Measurements from ENCODE around the gene RSF1. TPM values are rescaled to one million over a fixed set of nuclear protein-coding genes. Genes with fewer than 3 reads are reported as not detected.
"Not testable (repeated sequence)": the region's sequence is repeated elsewhere in the genome, so short reads cannot be mapped to it uniquely, and the experiment has no call there.

RSF1 gene
- total RNA-seq, 1 donor from 2014 or later = 19.9 TPM

GRCh38 chr11:77636731-77637344 lies 183.7 kb downstream of the RSF1 start:
- DNase-seq (ENCODE audit: low spot score) (no peak), ATAC-seq (no peak)

GRCh38 chr11:77633926-77634325 lies 186.6 kb downstream of the RSF1 start:
- DNase-seq (ENCODE audit: low spot score); ATAC-seq: not testable (repeated sequence)

- ATAC-seq (no peak), DNase-seq (ENCODE audit: low spot score) (no peak)
Observed at GRCh38 chr11:77630157-77630710, 190.3 kb downstream of the RSF1 start.

GRCh38 chr11:77619576-77620198 lies 200.8 kb downstream of the RSF1 start:
- ATAC-seq (peak; percentile 80), DNase-seq (ENCODE audit: low spot score) (no peak)

- DNase-seq (ENCODE audit: low spot score) (no peak), ATAC-seq (no peak)
Observed at GRCh38 chr11:77617892-77618291, 202.6 kb downstream of the RSF1 start.

- DNase-seq (ENCODE audit: low spot score) = no peak
- no peak for ATAC-seq
Observed at GRCh38 chr11:77611921-77612320, 208.6 kb downstream of the RSF1 start.

Other genes starting within 250 kb of the RSF1 start
- gene AQP11, start 230.8 kb downstream of the RSF1 start, total RNA-seq = 13.1 TPM
- gene CLNS1A, start 182.9 kb downstream of the RSF1 start, total RNA-seq = 41.3 TPM
- gene AAMDC, start 422 bp upstream of the RSF1 start, total RNA-seq = 18.5 TPM
- 10.1 TPM for gene INTS4, start 173.9 kb upstream of the RSF1 start, total RNA-seq
- gene KCTD14, start 202.6 kb upstream of the RSF1 start, total RNA-seq = 4.1 TPM
- 48.6 TPM for gene THRSP, start 243.1 kb upstream of the RSF1 start, total RNA-seq

Measured in left lobe of liver (tissue), 2 donors.